Activated CD4-positive, alpha-beta T cell treated with anti-CD3 and anti-CD28 coated beads for 4 hours (primary cell): Measurements from ENCODE around the gene ICAM2.
"Not testable (repeated sequence)": the region's sequence is repeated elsewhere in the genome, so short reads cannot be mapped to it uniquely, and the experiment has no call there.

Experiments
- DNase-seq, 2 donors: peaks; one replicate each; pipeline ENCODE4 v3.0.0-alpha.2; 2020

ICAM2 gene

DNA sequence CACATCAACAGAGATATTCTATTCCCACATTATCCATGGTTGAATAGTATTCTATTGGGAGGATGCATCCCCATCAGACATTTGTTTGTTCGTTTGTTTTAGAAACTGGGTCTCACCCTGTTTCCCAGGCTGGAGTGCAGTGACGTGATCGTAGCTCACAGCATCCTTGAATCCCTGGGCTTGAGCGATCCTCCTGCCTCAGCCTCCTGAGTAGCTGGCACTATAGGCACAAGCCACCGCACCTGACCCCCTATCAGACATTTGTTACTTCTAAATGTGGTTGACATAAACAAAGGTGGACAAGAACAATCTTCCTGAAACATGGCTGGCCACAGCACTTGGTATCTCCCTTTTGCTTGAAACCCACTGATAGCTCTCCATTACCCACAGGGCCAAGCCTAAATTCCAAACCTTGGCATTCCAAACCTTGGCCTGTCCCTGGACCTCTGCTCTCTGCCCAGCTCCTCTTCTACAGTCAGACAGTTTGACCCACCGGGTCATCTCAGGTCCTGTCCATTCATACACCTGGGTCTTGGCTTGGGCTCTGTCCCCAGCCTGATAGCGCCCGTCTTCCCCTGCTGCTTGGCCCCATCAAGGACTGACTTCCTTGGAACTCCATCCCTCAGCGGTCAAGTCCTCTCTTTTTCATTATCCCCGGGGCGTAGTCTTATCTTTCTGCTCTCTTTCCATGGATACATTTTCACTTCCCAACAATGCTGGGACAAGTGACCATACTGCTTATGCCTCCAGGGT, 23.8 kb downstream of the ICAM2 start:
- DNase-seq: no peak

- DNase-seq: no peak
These were observed 24.8 kb downstream of the ICAM2 start for GRCh38 chr17:63995626-63996025.

DNA sequence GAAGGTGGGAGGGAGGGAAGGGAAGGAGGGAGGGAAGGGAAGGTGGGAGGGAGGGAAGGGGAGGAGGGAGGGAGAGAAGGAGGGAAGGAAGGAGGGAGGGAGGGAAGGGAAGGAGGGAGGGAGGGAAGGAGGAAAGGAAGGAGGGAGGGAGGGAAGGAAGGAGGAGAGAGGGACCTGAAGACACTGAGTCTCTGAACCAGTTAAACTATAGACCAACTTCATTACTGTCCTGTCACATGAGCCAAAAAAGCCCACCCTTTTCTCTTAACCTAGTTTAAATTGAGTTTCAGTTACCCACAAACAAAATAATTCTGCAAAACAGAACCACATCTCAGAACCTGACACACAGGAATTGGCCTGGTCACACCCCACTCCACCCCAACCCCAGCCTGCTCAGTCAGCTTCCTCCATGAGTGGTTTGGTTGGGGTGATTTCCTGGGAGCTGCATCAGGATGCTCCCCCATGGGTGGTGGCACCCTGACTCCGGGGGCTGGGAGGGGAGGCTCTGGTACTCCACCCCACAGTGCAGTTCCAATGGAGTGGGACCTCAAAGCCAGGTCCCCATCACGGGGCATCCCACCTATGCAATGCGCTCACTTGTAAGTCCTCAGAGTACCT, 27.0 kb downstream of the ICAM2 start:
- DNase-seq: no peak

DNA sequence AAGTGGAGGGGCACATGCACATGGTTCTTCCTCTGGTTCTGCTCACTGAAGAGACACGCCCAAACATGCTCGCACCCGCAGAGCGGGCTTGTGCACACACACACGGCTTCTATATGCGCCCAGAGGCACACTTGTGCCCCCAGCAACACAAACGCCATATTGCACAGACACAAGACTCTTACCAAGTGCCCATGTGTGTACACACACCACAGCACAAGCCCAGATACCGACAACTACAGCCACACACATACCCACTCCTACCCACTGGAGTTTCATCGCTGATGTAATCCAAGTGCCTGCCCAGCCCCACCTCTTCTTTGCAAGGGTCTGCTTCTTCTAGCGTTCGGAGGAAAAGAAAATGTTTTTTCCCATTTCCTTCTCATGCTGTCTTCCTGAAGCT, 28.8 kb downstream of the ICAM2 start:
- DNase-seq: no peak

GRCh38 chr17:63989622-63990345, 30.6 kb downstream of the ICAM2 start:
- DNase-seq: no peak

GRCh38 chr17:63988741-63989621, 31.5 kb downstream of the ICAM2 start:
- DNase-seq: no peak

DNA sequence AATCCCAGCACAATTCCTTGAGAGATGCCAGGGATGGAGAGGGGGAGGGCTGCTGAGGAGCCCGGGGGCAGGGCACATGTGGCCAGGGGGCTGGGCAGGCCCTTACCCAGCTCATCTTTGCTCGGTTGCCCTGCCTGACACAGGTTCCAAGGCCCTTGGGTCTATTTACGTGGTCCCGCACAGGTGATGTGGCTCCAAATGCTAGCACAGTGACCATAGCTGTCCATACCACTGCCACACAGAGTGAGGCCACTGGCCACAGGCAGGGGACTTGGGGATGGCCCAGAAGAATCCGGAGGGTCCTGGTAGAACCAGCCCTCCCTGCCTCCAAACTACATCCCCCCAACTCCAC, 32.3 kb downstream of the ICAM2 start:
- DNase-seq: no peak

DNA sequence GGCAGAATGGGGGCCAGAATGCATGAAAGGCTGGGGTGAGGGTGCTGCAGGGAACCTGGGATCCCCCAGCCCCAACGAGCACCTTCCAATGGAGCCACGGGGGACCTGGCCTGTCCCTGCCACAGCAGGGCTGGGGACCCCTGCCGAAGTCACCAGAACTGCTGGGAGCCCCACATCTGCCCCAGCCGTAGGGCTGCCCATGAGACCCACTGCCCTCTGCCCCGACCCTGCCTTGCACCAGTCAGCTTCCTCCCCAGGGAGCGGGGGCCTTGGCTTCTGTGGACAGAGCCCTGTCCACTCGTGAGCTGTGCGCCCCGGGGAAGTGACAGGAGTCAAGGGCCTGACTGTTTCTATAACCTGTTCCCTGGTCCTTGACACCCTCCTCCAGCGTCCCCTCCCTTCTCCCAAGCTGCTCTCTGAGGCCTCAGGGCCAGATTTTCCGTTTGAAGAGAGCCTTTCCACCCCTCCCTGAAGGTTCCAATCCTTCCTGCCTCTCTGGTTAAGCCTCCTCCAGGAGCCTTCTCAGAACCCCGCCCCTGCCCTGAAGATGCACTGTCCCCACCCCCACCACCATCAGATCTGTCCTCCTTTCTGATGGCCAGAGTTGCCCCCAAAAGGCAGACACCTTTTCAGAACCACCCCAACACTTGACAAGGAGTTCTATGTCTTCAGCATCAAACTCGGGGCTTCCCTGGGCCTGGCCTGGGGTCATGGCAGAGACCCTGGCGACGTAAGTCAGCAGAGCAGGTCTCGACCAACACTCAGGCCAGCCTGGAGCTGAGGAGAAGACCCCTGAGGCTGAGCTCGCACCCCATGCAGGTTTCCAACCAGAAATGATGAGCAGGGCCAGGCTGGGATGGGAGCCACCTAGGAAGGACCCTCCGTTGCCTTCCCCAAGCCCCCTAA, 33.0 kb downstream of the ICAM2 start:
- no peak for DNase-seq

DNA sequence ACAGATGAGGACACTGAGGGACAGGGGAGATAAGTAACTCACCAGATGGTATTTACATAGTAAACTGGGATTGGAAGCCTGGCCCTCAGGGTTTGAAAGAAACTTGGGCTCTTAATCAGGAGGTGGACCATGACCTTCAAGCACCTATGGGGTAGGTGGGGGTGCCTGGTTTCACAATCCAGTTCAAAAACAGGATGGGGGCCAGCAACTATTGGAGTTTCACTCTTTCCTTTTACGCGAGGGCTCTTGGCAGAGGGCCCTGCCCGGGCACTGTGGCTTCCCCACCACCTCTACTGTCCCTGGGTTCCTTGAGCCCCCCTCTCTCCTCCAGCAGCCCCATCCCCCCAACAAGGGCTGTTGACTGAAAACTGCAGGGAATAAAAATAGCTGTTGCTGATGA, 33.6 kb downstream of the ICAM2 start:
- DNase-seq: no peak

GRCh38 chr17:63985387-63986140, 34.9 kb downstream of the ICAM2 start:
- DNase-seq: no peak

DNA sequence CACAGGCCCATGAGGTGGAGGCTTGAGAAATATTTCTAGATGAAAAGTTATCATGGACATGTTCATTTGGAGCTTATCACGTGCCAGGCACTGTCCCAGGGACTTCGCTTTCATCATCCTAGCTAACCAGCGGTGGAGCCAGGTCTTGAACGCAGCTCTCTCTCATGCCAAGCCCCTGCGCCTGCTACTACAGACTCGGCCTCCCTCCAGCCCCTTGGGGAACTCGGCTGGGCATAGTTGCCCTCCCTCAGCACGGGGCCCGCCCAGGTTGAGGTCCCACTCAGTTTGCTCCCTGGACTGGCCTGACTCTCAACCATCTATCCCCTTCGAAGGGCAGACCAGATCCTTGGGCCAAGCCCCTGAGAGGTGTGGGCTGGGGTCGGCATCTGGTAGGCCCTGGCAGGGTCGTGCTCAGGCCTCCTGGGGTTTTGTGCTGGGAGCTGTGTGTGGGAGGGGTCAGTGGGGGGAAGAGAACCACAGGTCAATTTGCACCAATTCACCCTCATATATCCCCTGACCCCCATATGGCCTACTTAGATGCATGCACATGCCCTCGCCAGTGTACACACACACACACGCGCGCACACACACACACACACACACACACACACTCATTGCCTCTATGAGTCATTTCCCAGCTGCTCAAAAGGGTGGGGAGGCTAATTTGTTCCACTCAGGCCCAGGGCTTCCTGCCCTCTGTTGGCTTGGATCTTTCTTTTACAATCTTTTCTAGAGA, 35.6 kb downstream of the ICAM2 start:
- peak; percentile 64 to 66 for DNase-seq

DNA sequence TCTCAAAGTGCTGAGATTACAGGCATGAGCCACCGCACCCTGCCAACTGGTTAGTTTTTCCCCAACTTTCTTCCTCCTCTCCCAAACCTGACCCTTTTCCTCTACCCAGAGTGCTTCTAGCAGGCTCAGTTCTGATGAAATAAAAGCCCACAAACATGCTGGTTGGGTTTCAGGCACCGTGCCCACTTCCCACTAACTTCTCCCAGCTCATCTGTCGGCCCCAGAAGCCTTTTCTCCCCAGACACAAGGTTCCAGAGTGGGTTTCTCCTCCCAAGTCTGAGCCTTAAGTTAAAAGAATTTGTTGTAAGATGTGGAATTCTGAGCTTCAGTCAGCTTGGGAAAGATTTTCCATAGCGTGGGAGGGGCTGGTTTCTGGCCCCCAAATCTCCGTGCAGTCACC, 36.2 kb downstream of the ICAM2 start:
- no peak for DNase-seq

- no peak for DNase-seq
These were observed 37.1 kb downstream of the ICAM2 start for GRCh38 chr17:63983320-63983719.

DNA sequence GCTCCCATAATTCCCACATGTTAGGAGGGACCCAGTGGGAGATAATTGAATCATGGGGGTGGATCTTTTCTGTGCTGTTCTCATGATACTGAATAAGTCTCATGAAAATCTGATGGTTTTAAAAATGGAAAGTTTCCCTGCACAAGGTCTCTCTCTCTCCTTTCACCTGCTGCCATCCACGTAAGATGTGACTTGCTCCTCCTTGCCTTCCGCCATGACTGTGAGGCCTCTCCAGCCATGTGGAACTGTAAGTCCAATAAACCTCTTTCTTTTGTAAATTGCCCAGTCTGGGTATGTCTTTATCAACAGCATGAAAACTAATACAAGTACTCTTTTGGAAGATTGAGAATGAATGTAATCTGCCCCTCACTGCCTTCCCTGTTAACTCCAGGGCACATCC, 37.8 kb downstream of the ICAM2 start:
- DNase-seq: not testable (repeated sequence)

DNA sequence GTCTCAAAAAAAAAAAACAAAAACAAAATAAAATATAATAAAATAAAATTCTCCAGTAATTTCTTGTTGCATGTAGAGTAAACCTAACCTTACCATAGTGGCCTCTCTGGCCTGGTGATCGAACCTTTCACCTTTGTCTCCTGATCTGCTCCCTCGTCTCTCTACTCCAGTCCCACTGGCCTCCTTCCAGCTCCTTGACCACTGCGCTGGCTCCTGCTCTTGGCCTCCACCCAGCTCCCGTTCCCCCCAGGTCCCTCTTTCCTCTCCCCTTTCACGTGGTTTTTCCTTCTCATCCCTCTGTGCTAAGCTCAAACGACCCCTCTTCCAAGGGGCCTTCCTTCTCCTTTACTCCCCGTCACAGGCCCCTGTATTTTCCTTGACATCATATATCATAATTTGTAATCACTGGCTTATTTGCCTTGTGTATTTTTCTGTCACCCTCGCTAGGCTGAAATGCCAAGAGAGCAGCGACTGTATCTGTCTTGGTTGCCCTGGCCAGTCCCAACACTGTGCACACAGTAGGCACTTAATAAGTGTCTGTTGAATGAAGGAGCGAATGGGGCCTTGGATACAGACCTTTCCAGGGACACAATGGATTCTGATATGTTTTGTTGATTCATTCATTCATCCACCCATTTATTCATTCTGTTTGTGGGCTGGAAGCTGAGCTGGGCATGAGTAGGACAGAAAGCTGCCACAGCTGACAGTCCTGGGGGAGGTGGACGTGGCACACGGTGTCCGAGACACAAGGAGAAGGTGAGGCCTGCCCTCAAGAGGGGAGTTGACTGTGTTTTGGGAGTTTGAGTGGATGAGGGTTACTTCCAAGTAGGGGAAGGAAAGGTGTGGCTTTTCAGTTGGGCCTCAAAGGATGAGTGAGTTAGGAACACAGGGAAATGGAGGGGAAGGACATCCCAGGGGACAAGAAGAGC, 41.9 kb downstream of the ICAM2 start:
- DNase-seq: no peak

DNA sequence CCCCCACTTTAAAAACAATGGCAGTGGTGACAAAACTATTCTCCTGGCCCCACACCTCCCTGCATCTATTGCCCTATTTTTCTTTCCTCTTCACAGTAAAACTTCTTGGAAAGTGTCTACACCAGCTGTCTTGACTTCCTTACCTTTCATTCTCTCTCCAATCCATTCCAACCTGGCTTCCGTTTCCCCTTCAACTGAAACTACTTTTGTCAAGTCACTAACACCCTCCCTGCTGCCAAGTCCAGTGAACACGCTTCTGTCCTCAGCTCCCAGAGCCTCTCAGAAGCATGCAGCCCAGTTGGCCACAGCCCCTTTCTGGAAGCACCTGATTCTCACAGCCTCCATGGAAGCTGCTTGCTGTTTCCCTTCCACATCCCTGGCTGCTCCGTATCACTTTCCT, 43.7 kb downstream of the ICAM2 start:
- no peak for DNase-seq

- no peak for DNase-seq
These were observed 44.8 kb downstream of the ICAM2 start for GRCh38 chr17:63975541-63976092.

GRCh38 chr17:63974594-63975192, 45.7 kb downstream of the ICAM2 start:
- DNase-seq: no peak
